ENCODE results near the gene CHD8. TPM values are rescaled to one million over a fixed set of nuclear protein-coding genes. Genes with fewer than 3 reads are reported as not detected.

The CHD8 gene
- total RNA-seq, 1 donor from 2014 or later = 68.9 TPM

DNA sequence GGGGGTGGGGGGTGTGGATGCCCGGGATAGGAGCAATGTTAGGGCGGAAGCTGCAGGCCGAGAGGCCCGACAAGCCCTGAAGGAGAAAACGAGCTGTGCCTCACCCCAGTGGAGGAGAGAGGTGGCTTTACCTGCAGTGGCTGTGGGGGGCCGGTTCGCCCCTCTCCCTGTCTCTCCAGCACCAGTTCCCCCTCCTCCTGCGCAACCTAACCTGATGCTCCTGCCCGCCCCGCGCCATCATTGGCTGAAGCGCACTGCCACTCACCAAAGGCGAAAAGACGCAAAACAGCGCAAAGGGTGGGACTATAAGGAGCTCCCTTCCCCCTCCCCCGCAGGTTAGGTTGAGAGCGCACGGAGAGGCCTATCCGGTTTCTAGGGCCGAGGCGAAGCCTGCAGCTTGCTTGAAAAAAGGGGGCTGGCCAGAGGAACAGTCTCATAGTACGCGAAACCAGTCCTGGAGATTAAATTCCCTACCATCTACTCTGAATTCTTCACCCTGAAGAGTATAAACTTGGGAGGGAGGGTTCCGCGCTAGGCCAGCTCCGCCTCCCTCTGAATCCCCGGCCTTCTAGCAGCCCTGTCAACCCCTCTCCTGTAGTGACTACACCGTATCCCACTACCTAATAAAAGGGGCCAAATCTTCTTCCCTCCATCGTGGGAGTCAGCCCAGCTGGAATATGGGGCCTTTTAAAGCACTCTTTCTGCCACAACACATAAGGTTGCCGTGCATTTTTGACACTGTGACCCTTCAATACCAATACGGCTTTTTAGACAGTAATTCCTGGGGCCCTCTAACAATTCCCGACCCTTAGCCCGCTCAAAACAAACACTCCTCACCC lies 18.6 kb downstream of the CHD8 start:
- DNase-seq (ENCODE audit: low spot score in 2 of 2) = peak; percentile 78 to 92
- no peak for FAIRE-seq

DNA sequence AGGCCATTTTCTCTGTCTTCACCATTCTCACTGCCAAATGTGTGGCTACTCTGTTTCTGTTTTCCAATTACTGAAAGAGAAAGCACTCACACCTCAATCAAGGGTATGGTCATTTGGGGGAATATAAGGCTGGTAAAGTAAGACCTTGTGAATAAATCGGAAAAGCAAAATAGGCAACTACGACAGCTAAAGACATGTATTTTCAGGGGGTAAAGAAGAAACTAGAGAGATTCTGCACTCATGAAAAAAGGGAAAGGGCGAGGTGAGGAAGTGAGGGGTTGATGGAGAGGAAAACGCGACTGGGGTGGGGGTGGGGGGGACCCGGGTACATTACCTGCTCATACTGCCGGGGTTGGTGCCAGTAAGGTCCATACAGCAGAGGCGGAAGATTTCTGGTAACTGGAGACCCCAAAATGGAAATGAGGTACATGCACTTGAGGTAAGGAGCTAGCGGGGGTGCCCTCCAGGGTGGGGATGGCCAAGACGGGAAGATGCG lies 19.3 kb downstream of the CHD8 start:
- FAIRE-seq (no peak), DNase-seq (ENCODE audit: low spot score in 2 of 2) (no peak)

DNA sequence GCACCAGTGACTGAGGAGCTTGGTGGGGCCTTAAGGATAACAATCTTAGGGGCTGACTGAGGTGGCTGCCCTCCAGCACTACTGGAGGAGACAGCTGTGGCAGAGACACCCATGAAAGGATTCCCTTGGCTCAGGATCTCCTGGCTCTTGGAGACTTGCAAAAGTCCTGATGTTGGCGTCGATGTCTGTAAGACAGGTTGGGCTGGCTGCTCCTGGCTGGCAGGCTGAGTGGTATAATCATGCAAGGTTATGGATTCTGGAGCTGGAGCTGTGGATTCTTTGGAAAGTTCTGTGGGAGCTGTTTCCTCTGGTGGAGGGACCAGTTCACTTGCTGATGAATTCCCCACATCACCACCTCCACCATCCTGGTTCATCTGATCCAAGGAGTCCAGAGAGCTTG lies 24.8 kb downstream of the CHD8 start:
- DNase-seq (ENCODE audit: low spot score in 2 of 2) = no peak
- FAIRE-seq = no peak

DNA sequence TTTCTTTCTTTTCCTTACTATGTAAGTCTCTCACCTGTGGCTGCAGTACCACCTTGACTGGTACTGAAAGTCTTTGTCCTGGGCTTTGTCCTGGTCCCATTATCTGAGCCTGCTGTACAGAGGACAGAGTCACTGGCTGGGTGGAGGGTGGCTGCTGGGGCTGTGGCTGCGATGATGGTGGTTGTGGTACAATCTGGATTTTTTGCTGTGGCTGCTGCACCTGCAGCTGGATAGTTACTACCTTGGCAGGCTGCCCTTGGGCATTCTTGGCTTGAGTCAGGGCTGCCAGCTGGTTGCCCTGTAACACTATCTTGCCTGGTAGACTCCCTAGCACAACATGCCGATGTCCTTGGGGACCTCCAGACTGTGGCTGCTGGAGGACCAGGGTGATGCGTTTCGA lies 27.0 kb downstream of the CHD8 start:
- FAIRE-seq = no peak
- DNase-seq (ENCODE audit: low spot score in 2 of 2) = no peak

DNA sequence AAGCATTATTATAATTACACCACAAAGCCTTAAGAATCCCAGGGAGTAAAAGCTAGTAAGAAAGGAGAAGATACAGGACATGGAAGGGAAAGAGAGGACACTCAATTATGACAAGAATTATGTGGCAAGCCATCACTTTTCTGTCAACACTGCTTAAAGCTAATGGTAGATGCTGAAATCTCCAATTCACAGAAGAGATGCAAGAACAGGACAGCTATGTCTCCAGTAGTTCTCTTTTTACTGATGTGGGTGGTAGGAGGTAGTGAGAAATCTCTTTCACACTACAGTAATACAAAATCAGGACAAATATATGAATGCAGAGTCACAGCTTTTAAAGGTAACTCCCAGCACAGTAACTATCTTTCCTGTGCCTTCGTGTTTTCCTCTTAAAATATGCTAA lies 29.2 kb downstream of the CHD8 start:
- no peak for FAIRE-seq
- no peak for DNase-seq (ENCODE audit: low spot score in 2 of 2)

DNA sequence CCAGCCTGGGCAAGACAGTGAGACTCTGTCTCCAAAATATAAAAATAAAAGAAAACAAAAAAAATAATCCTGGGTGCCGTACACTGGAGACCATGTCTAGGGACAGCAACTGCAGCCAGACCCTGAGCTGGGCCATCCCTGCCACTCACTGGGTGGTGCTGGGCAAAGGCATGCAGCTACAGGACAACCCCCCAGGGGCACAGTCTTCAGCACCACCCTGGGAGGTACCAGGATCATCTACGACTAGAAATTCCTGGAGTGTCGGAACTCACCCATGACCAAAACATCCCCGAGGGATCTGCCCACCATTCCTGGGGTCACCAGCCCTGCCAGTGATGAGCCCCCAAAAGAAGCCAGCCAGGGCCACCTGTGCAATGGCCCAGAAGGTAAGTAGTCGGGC lies 36.4 kb downstream of the CHD8 start:
- FAIRE-seq = no peak
- no peak for DNase-seq (ENCODE audit: low spot score in 2 of 2)

DNA sequence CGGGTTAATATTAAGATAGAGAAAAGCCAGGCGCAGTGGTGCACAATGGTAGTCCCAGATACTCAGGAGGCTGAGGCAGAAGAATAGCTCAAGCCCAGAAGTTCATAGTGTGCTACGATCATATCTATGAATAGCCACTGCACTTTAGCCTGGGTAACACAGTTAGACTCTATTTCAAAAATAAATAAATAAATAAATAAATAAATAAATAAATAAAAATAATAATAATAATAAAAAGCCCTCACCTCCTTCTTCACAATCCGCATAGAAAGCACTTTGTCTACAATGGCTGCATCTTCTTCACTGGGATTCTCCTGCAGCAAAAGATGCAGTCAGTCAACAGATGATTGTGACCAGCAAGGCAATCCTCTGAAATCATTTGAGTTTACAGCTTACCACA lies 40.6 kb downstream of the CHD8 start:
- DNase-seq (ENCODE audit: low spot score in 2 of 2) = no peak
- FAIRE-seq = no peak

DNA sequence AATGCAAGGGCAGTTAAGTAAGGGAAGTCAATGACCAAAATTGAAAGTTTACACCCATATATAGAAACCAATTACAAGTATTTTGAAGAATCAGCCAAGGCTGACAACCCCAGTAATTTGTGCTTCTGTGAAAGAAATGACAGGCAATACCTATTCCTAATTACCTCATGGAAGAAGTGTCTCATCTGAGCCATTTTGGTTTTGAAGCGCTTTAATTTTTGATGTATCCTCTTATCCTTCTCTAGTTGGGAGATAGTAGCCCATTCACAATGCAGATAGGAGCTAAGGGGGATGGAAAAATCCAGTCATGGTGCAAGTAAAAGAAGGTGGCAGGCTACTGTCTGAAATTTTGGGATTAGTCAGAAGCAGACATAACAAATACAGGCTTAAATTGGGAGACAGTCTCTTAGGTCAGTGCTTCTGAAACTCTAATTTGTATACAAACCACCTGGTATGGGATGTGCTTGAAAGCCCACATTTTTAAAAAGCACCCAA lies 41.7 kb downstream of the CHD8 start:
- DNase-seq (ENCODE audit: low spot score in 2 of 2) (no peak), FAIRE-seq (no peak)

DNA sequence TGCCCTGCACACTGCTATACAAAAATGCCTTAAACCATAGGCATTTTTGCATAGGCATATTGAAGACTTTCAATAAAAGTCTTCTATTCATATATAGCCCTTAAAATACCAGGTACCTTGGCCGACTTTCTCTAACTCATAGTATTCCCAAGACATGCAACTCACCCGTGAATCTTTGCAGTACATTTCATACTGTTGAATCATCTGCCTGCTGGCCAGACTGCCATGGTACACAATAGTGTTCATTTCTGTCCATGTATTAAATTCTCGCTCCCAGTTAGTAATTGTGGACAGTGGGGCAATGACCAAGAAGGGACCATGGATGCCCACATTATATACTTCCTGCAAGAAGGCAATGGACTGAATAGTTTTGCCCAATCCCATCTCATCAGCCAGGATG lies 47.8 kb downstream of the CHD8 start:
- DNase-seq (ENCODE audit: low spot score in 2 of 2) (no peak), FAIRE-seq (no peak)

DNA sequence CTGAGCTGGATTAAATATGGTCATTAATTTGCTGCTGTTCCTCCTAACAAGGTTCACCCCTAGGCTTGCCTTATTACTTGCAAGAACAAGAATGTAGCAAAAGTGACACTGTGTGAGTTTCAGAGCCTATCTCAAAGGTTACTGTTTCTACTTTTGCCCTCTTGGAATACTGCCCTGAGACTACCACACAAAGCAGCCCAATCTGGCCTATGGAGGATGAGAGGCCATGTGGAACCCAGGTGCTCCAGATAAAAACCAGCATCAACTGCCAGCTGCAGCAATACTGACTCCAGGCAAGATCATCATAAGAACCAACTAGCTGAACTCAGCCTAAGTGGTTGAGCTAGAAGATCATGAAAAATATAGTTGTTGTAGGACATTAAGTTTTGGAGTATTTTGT lies 49.7 kb downstream of the CHD8 start:
- no peak for DNase-seq (ENCODE audit: low spot score in 2 of 2)

DNA sequence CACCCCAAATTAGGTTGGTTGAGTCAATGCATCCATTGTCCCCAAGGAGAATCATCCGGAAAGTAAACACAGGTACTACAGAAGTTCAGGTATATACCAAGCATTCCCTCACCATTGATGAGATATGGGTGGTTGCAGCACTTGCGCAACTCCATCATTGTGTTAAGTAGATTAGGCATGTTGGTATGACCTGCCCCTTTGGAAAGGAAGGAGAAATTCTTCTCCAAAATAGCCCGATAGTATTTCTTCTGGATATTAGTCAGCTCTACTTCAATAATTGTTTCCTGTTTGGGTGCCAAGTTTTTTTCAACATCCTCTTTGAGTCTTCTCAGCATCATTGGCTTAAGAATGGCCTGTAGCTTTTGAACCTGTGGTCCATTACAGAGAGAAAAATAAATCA lies 50.8 kb downstream of the CHD8 start:
- DNase-seq (ENCODE audit: low spot score in 2 of 2) (no peak), FAIRE-seq (no peak)

More for the DNA sequence above, 49.7 kb downstream of the CHD8 start:
- no peak for FAIRE-seq

DNA sequence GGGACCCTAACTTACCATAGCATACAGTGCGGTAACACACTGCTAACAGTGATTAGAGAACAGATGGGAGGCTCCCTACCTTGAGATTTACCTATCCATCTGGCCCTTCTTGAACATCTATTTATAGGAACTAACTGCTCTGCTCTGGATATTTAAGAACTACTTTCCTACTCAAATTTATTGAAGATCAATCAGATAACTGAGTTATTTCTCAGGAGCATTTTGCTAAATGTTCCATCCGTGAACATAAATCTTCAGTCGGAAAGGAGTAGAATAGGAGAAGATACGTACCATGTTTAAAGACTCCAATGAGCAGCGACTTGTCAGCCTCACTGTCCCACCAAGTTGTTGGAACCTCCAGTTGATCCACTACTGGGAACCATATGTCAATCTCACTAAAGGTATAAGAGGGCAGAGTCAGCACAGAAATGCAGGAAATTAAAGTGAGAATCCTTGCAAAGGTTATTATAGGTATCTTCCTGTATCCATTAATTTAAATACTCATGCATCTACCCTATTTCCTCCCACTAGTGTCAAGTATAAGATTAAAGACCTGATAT lies 56.5 kb downstream of the CHD8 start:
- DNase-seq (ENCODE audit: low spot score in 2 of 2) (no peak), FAIRE-seq (no peak)

DNA sequence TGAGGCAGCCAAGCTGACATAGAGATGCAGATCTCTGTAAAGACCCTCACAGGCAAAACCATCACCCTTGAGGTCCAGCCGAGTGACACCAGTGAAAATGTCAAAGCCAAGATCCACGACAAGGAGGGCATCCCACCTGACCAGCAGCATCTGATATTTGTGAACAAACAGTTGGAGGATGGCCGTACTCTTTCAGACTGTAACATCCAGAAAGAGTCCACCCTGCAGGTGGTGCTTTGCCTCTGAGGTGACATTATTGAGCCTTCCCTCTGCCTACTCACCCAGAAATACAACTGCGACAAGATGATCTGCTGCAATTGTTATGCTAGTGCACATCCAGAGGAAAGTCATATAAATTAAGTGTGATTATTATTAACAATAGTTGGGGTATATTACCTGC lies 57.0 kb downstream of the CHD8 start:
- FAIRE-seq (no peak), DNase-seq (ENCODE audit: low spot score in 2 of 2) (no peak)

DNA sequence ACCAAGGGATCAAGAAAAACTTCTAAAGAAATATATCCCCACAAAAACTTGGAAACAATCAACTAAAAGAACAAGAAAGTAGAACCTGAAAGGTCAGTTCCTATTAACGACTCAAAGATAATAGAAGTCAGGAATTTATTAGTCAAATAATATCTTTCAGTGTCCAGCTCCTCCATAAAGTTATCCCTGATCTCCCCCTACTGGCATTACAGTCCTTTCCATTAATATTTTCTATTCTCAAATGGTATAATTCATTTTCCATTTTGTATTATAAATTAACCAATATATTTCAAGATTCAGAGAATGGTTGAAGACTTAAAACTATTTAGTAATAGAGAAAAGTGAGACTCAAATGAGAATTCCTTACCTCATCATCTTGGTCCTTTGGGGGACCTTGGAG lies 60.5 kb downstream of the CHD8 start:
- DNase-seq (ENCODE audit: low spot score in 2 of 2) (no peak), FAIRE-seq (no peak)

DNA sequence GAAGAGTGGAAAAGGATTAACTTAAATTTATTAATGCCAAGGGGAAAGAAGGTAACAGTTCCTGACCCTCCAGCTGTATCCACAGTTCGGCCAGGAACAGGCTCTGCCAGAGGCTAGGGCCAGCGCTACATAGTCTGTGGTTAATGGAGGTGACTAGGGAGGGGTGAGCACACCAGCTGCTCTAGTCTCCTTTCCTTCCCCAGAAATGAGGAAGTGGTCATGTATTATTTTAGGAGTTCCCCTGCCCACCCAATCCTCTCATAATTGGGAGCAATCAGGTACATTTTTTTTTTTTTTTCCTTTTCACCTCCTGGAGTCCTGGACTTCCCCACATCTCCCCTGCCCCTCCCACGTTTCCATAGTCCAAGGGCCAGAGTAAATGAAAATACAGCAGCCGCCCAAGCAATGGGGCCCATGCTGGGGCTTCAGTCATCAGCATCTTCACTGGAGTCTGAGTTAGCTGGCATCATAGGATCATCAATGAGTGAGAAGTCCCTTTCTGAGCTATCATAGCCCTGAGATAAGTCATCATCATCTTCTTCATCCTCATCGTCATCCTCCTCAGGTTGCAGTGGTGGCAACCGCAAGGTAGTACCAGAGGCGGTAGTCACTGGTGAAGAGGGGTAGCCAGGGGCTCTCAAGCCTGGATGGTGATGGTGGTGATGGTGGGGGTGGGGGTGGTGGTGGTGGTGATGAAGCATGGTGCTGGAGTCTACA lies 70.6 kb downstream of the CHD8 start:
- FAIRE-seq (no peak), DNase-seq (ENCODE audit: low spot score in 2 of 2) (no peak)

DNA sequence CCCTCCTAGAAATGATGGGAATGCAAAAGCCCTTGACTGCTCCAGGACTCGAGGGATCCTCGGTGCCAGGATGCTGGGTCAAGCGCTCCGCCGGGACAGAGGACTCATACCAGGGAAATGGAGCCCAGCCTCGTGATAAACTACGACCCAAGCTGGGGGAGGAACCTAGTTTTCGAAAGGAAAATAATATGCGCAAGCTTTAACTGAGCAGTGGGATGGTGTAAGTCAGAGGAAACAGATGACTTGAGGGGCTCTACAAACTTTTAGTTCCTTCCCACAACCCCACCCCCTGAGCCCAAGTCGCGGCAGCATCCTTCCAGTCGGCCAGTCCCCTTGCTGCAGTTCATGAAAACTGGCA lies 71.5 kb downstream of the CHD8 start:
- DNase-seq (ENCODE audit: low spot score in 2 of 2) (no peak), FAIRE-seq (no peak)

DNA sequence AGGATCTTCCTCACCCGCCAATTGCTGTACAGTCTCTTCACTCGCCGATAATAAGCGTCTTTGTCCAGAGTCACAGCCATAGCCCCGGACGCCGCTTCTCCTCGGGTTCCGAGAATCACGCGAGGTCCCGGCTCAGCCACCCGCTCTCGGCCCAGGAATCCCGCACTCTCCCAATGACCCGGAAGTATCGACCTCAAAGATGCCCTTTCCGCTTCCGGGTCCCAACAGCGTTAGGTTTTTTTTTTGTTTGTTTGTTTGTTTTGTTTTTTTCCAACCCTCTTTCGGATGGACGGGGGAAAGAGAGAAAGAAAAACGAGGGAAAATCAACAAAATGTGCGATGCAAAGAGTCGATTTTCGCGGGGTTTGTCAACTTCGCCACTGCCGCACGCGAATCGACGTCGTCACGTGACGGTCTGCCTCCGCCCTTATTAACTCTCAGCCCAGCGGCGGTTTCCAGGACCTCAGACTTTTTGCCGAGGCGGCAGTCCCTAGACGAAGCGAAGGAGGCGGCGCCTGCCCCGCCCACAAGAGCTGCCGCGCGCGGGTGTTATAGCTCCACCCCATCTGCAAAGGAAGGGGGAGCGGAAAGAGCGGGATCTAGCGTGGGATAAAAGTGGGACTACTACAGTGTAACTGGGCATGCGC lies 72.0 kb downstream of the CHD8 start, which contains the start of gene SUPT16H:
SUPT16H (minus strand) TSS at position 172 of the 646 bp plus-strand sequence; CDS start at position 80, 92 bp downstream.
- FAIRE-seq (no peak), DNase-seq (ENCODE audit: low spot score in 2 of 2) (peak; percentile 58 to 79)

DNA sequence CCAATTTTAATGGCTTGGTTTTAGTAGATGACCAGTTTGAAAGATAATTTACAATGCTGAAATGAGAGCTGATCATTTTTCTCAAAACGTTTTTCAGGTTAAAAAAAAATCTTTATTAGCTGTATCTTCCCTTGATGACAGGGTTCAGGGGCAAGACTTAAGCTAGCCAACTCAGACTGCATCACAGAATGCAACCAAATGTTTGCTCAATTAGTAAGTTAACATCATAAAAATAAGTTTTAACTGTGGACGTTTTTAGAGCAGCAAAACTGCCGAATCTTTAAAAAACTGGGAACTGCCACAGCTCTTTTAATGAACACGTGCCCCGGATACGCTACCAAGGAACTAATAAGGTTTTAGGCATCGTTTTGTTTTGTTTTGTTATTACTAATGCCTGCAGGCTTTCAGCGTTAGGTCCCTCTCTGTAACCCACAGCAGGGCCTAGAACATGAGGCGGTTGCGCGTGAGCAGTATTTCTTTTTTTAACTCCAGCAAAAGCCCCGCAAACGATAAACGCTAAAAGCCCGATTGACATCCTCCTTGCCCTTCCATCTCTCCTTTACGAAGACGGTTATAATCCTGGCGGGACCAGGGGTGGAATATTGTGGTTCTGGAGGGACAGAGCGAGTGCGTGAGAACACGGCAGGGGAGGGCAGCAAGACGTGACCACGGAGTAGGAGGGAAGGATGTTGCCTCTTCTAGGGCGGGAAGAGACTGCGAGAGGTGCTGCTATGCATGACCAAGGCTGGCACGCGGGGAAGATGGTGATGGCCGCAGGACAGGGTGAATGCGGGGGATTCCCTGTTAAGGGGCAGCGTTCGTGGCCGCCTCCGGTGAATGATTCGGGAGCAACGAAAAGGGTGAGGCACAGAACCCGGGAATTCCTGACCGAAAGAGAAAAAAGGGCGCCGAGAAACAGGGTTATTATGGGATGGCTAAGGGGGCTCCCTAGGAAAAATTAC lies 72.8 kb downstream of the CHD8 start:
- FAIRE-seq = no peak

DNA sequence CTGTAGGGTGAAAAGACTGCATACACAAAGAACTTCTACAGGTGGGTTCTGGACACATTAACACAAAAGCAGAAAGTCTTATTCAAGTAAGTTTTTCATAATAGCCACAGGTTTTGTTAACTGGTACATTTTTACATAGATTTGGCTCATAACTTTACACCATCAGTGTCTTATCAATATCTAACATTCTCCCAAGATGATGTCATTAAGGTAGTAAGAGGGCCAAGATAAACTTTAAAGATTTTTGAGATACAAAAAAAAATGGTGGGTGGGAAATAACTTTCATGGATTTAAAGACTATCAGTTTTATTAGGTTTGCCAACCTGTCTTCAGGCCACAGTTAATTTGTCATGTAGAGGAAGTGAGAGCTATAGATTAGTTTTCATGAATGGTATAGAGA lies 73.8 kb downstream of the CHD8 start:
- FAIRE-seq (no peak), DNase-seq (ENCODE audit: low spot score in 2 of 2) (no peak)

More for the DNA sequence above, 72.8 kb downstream of the CHD8 start:
- DNase-seq (ENCODE audit: low spot score in 2 of 2) = peak in 1 of 2 donors; percentile 16

DNA sequence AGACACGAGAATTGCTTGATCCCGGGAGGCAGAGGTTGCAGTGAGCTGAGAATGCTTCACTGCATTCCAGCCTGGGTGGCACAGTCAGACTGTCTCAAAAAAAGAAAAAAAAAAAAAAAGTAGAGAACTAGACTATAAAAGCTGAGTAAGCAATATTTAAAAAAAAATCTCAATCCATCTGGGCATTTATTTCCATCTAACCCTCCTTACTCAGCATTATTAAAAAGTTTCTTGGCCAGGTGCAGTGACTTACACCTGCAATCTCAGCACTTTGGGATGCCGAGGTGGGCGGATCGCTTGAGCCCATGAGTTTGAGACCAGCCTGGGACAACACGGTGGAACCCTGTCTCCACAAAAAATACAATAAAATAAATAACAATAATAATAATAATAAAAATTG lies 76.6 kb downstream of the CHD8 start:
- FAIRE-seq (no peak), DNase-seq (ENCODE audit: low spot score in 2 of 2) (no peak)
